Upper lobe of left lung (tissue), 4 donors: ENCODE results near the gene LYRM2.

Experiments used
- CTCF ChIP-seq, 6 experiments: fragments of 450-650 bp in 4 of 6; fragments of 200-600 bp in 2 of 6; sonication (generic) in 2 of 6; IDR thresholded peaks; one replicate each; pipeline ENCODE4 v1.5.1; 2016 to 2019; ENCODE audit warnings: antibody characterized with exemption in 6 of 6
- EP300 ChIP-seq, 4 donors: sonication (generic); formaldehyde crosslinking; IDR thresholded peaks; one replicate each; pipeline ENCODE4 v1.5.1; 2017; ENCODE audit warnings: antibody characterized with exemption in 4 of 4, control low read depth in 2 of 4
- POLR2A ChIP-seq, 4 donors: fragments of 450-650 bp; IDR thresholded peaks; one replicate each; pipeline ENCODE4 v1.5.1; 2016 to 2017; ENCODE audit warnings: antibody characterized with exemption in 4 of 4, mild to moderate bottlenecking in 2 of 4
- POLR2AphosphoS5 ChIP-seq, 2 donors: sonication (generic); formaldehyde crosslinking; IDR thresholded peaks; one replicate each; pipeline ENCODE4 v1.5.1; 2017; ENCODE audit warnings: antibody characterized with exemption in 2 of 2

- TF ChIP-seq POLR2A (IDR thresholded peaks at IDR 0.05) = no peak
- no peak for TF ChIP-seq CTCF (IDR thresholded peaks at IDR 0.05)
- TF ChIP-seq EP300 (IDR thresholded peaks at IDR 0.05) = no peak
- no peak for TF ChIP-seq POLR2AphosphoS5 (IDR thresholded peaks at IDR 0.05)
Measured at GRCh38 chr6:89623749-89624148, 14.8 kb downstream of the LYRM2 start.
